ENCODE results near the gene CLEC4G.

CLEC4G gene

GRCh38 chr19:7701654-7702457, 30.1 kb downstream of the CLEC4G start, which contains the start of gene FCER2:
TSS of gene FCER2 (minus strand) at chr19:7702131. CDS start at chr19:7699760, 2,371 bp downstream.
- TF ChIP-seq CTCF (IDR thresholded peaks at IDR 0.05), result no peak
- intact Hi-C loops (cut with DNase I; ENCODE audit: low total_unique reads), result no loop called here
- peaks cover 0 to 63% of the 10 kb centered on the region in 2 donors for H3K27me3 ChIP-seq
- no peaks in the 10 kb centered on the region for H3K4me1 ChIP-seq
- no peak for DNase-seq
- no peak within 1 kb of the TSS for H3K4me3 ChIP-seq
- H3K27ac ChIP-seq, result no peak within 1 kb of the TSS
- H3K9me3 ChIP-seq, result no peaks in the 10 kb centered on the region
- no peaks in the 10 kb centered on the region for H3K36me3 ChIP-seq

- Histone ChIP-seq H3K36me3 (no peaks in the 10 kb centered on the region), H3K27ac (no peak overlapping the region), H3K27me3 (peaks cover 0 to 67% of the 10 kb centered on the region in 2 donors), H3K4me3 (no peak overlapping the region), H3K9me3 (no peaks in the 10 kb centered on the region), H3K4me1 (no peaks in the 10 kb centered on the region)
- intact Hi-C loops (cut with DNase I; ENCODE audit: low total_unique reads), result no loop called here
- no peak for DNase-seq
- no peak for TF ChIP-seq CTCF (IDR thresholded peaks at IDR 0.05)
Measured at GRCh38 chr19:7701049-7701653, 30.8 kb downstream of the CLEC4G start.

- Histone ChIP-seq H3K27ac (no peak overlapping the region), H3K4me3 (no peak overlapping the region), H3K9me3 (no peaks in the 10 kb centered on the region), H3K36me3 (no peaks in the 10 kb centered on the region), H3K4me1 (no peaks in the 10 kb centered on the region), H3K27me3 (peaks cover 0 to 67% of the 10 kb centered on the region in 2 donors)
- intact Hi-C loops (cut with DNase I; ENCODE audit: low total_unique reads), result no loop called here
- DNase-seq, result no peak
- TF ChIP-seq CTCF (IDR thresholded peaks at IDR 0.05), result no peak
Measured at GRCh38 chr19:7699417-7700401, 32.2 kb downstream of the CLEC4G start.

- no peak for DNase-seq
- Histone ChIP-seq H3K27ac (no peak overlapping the region), H3K4me1 (no peaks in the 10 kb centered on the region), H3K36me3 (no peaks in the 10 kb centered on the region), H3K9me3 (no peaks in the 10 kb centered on the region), H3K4me3 (no peak overlapping the region), H3K27me3 (peaks cover 0 to 61% of the 10 kb centered on the region in 2 donors)
- intact Hi-C loops (cut with DNase I; ENCODE audit: low total_unique reads), result no loop called here
- TF ChIP-seq CTCF (IDR thresholded peaks at IDR 0.05), result no peak
Measured at GRCh38 chr19:7699003-7699402, 32.9 kb downstream of the CLEC4G start.

GRCh38 chr19:7698583-7698982, 33.3 kb downstream of the CLEC4G start:
- Histone ChIP-seq H3K36me3 (no peaks in the 10 kb centered on the region), H3K4me3 (no peak overlapping the region), H3K27ac (no peak overlapping the region), H3K9me3 (no peaks in the 10 kb centered on the region), H3K27me3 (peaks cover 0 to 59% of the 10 kb centered on the region in 2 donors), H3K4me1 (no peaks in the 10 kb centered on the region)
- no peak for DNase-seq
- no peak for TF ChIP-seq CTCF (IDR thresholded peaks at IDR 0.05)
- intact Hi-C loops (cut with DNase I; ENCODE audit: low total_unique reads), result no loop called here
